Measurements from ENCODE around the gene RAP1GAP2. TPM values are rescaled to one million over a fixed set of nuclear protein-coding genes. Genes with fewer than 3 reads are reported as not detected.
"Not testable (repeated sequence)": the region's sequence is repeated elsewhere in the genome, so short reads cannot be mapped to it uniquely, and the experiment has no call there.

The RAP1GAP2 gene
- total RNA-seq, 2 donors from 2014 or later: 28.9 to 48.3 TPM

DNA sequence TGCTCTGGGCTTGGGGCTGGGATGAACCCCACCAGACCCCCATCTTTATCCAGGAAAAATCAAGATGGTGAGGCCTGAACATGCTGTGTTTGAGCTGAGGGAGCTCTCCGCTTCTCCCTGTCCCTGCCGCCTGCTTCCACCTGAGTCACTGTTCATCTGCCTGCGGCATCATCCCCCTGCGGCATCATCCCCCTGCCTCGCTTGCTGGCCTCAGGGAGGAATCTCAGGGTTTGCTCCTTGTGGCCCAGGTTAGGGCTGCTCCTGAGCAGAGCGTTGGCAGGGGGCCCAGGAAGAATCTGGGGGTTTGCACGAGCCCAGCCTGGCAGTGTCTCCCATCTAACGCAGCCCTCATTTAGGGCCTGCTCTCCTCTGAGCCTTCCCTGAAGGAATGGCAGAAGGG, 11.4 kb upstream of the RAP1GAP2 start:
- Histone ChIP-seq H3K4me3 (no peak overlapping the region), H3K27me3 (replicated peaks; ENCODE audit: insufficient read depth) (no peaks in the 10 kb centered on the region), H3K9me3 (no peaks in the 10 kb centered on the region), H3K4me1 (replicated peaks) (no peaks in the 10 kb centered on the region), H3K27ac (no peak overlapping the region), H3K36me3 (no peaks in the 10 kb centered on the region)
- no peak for TF ChIP-seq POLR2A (IDR thresholded peaks at IDR 0.05)
- no peak for DNase-seq (ENCODE audit: low spot score)
- 84% methylated on average over 8 of the region's 8 CpGs for WGBS
- intact Hi-C loops (cut with DNase I): no loop called here

DNA sequence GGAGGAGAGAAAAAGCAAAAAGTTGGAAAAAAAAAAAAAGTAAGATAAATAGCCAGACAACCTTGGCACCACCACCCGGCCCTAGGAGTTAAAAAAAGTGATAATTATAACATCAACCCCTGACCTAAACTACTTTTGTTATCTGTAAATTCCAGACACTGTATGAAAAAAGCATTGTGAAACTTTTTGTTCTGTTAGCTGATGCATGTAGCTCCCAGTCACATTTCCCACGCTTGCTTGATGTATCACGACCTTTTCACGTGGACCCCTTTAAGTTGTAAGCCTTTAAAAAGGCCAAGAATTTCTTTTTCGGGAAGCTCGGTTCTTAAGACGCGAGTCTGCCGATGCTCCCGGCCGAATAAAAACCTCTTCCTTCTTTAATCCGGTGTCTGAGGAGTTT, 10.9 kb upstream of the RAP1GAP2 start:
- H3K4me1 ChIP-seq (replicated peaks); H3K9me3 ChIP-seq; intact Hi-C loops (cut with DNase I); H3K27me3 ChIP-seq (replicated peaks; ENCODE audit: insufficient read depth); DNase-seq (ENCODE audit: low spot score); H3K27ac ChIP-seq; H3K36me3 ChIP-seq; H3K4me3 ChIP-seq: not testable (repeated sequence)
- WGBS: 84% methylated on average over 12 of the region's 12 CpGs

- Histone ChIP-seq H3K27me3 (replicated peaks; ENCODE audit: insufficient read depth) (no peaks in the 10 kb centered on the region), H3K27ac (no peak overlapping the region), H3K36me3 (no peaks in the 10 kb centered on the region), H3K4me1 (replicated peaks) (no peaks in the 10 kb centered on the region), H3K9me3 (no peaks in the 10 kb centered on the region), H3K4me3 (no peak overlapping the region)
- intact Hi-C loops (cut with DNase I): no loop called here
- 29% methylated on average over 21 of the region's 21 CpGs for WGBS
- TF ChIP-seq POLR2A (IDR thresholded peaks at IDR 0.05) (no peak), CTCF (IDR thresholded peaks at IDR 0.05) (peak in 3 of 4 experiments; percentile 54 to 75 (median 55)), POLR2AphosphoS5 (IDR thresholded peaks at IDR 0.05) (peak; percentile 36)
- DNase-seq (ENCODE audit: low spot score): peak; percentile 48
These were observed 9.9 kb upstream of the RAP1GAP2 start for GRCh38 chr17:2786176-2786881.

DNA sequence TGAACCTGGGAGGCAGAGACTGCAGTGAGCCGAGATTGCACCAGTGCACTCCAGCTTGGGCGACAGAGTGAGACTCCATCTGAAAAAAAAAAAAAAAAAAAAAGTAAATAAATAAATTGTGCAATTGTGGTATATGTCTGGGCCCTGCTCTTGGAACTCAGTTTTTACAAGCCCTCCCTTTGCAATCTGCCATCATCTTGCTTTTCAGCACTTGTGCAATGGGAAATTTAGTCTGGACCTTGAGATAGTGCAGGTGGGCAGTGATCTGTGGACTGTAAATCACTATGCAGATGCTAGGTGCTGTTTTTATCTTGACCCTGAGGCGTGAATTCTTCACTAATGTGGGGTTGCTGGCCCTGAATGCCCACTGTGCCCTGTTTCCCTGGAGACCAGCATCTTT, 6.5 kb upstream of the RAP1GAP2 start:
- H3K27ac ChIP-seq: no peak overlapping the region
- no peaks in the 10 kb centered on the region for H3K9me3 ChIP-seq
- H3K4me1 ChIP-seq (replicated peaks): no peaks in the 10 kb centered on the region
- no peak for TF ChIP-seq CTCF (IDR thresholded peaks at IDR 0.05)
- H3K36me3 ChIP-seq: no peaks in the 10 kb centered on the region
- WGBS: 60% methylated on average over 3 of the region's 3 CpGs
- H3K4me3 ChIP-seq: no peak overlapping the region
- H3K27me3 ChIP-seq (replicated peaks; ENCODE audit: insufficient read depth): no peaks in the 10 kb centered on the region
- intact Hi-C loops (cut with DNase I): no loop called here
- DNase-seq (ENCODE audit: low spot score): no peak

- Histone ChIP-seq H3K27me3 (replicated peaks; ENCODE audit: insufficient read depth) (peaks cover 4% of the 10 kb centered on the region), H3K27ac (no peak overlapping the region), H3K4me3 (no peak overlapping the region), H3K9me3 (no peaks in the 10 kb centered on the region), H3K4me1 (replicated peaks) (no peaks in the 10 kb centered on the region), H3K36me3 (no peaks in the 10 kb centered on the region)
- no peak for DNase-seq (ENCODE audit: low spot score)
- intact Hi-C loops (cut with DNase I): no loop called here
- TF ChIP-seq CTCF (IDR thresholded peaks at IDR 0.05) (no peak), POLR2A (IDR thresholded peaks at IDR 0.05) (no peak), POLR2AphosphoS5 (IDR thresholded peaks at IDR 0.05) (no peak)
- WGBS: 66% methylated on average over 23 of the region's 24 CpGs
These were observed 3.7 kb upstream of the RAP1GAP2 start for GRCh38 chr17:2792366-2793169.
